ENCODE results near the gene RNF227. TPM values are rescaled to one million over a fixed set of nuclear protein-coding genes. Genes with fewer than 3 reads are reported as not detected.

Gene RNF227
- total RNA-seq, 1 donor from 2014 or later, result 5.7 TPM

DNA sequence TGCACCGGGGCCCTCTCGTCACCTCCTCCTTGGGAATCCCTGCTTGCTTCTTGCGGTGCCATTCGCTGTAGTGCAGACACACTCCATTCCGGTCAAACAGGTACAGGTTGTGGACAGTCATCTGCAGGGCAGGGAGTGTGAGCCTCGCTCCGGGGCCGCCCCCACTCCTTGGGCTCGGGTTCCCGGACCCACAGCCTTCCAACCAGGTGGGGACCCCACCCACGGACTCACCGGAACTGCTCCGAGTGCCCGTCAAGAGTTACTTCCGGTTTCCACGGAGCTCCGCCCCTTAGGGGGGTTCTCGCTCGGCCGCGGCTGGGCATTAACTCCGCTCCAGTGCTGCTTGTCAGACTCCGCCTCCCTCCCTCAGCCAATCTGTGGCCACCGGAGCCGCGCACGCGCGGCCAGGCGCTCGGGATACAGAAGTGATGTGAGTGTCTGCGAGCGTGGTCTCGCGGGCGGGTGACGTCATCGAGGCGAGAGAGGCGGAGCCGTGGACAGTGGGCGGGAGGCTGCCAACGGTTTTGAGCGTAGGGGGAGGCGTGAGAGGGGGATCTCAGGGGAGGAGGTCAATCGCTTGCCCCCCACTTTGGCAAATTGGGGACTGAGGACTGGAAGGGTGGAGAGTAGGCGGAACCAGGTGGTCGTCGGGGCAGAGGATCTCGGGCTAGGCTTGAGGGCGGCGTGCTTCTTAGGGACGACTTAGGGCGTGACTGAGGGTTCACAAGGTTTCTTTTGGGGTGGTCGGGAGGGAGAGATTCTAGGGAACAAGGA lies 15.8 kb upstream of the RNF227 start, which contains the start of the genes CNTROB and TRAPPC1:
TSS of gene CNTROB (plus strand) at position 498 of the 774 bp plus-strand sequence. CDS start 874 bp downstream, outside the sequence.
TSS of gene TRAPPC1 (minus strand) at position 238 of the 774 bp plus-strand sequence. CDS start at position 121, 117 bp downstream.
- intact Hi-C loops (cut with DNase I), result no loop called here

DNA sequence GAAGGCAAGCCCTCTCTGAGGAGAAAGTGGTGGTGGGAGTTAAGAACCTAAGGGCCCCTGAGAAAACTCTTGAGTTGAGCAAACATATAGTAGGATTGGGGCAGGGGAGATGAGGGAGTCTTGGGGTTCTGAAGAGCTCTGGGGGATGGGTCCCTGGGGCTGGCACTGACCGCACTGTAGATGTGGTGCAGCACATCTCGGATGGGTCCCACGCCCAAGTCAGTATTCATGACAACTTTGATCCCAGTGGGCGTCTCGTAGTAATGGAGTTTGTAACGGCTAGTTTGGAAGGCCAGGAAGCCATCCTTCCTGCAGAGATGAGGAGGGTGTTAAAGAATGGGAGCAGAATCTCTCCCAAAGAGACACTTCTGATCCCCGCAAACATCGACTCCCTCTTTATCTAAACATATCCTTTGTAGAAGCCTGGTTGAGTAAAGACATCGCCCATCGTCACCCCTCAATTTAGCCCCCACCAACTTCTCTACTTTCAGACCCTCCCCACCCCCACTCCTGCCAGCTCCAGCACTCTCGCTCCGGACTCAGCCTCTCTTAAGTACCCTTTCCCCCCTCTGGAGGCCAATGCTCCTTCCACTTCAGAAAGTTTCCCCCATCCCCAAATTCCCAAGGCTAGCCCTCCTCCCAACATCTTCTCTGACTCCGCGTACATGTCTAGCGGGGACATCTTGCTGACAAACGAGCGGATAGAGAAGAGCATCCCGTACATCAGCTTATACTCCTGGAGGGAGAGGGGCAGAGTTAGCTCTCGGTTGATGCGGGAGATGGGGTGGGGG lies 14.9 kb upstream of the RNF227 start:
- peak; percentile 53 for DNase-seq (ENCODE audit: low spot score)
- no peak for ATAC-seq
- intact Hi-C loops (cut with DNase I), result no loop called here

More for the DNA sequence above, 15.8 kb upstream of the RNF227 start, which contains the start of the genes CNTROB and TRAPPC1:
- DNase-seq (ENCODE audit: low spot score) (peak; percentile 100), ATAC-seq (peak; percentile 98)

DNA sequence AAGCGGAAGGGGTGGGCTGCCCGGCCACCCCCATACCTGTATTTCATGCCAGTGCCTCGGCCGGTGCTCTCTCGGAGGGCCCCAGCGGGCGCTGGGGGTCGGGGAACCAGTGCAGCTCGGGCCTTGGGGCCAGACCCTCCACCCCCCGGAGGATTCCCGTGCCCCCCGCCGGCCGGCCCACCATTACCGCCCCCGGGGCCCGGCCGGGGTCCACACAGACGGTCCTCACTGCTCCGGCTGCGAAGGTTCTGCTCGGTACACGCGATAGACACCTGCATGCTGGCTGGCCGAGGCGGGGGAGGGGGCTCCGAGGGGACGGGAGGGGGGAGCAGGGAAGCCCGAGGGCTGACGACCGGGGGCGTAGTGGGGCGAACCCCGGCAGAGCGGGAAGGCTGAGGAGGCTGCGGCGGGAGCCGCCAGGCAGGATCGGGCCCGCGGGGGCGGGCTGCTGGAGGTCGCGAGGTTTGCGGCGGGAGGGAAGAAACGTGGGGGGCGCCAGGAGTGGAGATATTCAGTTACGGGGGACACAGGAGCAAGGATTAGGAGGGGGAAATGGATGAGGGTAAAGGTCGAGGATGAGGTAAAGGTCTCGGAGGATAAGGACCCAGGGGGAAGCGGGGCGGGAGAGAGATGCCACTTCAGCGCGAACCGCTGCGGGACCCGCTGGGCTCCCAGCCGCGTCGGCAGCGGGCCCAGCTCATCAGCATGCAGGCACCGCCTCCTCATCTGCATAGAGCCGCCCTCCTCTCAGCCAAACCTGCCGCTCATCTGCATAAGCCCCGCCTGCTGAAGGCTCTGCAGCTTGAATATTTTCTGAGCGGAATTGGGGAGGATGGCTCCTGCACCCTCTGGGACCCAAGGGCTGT lies 13.3 kb upstream of the RNF227 start, which contains the start of gene KCNAB3:
TSS of gene KCNAB3 (minus strand) at position 699 of the 866 bp plus-strand sequence. CDS start at position 278, 421 bp downstream.
- DNase-seq (ENCODE audit: low spot score) (peak; percentile 64), ATAC-seq (no peak)
- intact Hi-C loops (cut with DNase I), result no loop called here

DNA sequence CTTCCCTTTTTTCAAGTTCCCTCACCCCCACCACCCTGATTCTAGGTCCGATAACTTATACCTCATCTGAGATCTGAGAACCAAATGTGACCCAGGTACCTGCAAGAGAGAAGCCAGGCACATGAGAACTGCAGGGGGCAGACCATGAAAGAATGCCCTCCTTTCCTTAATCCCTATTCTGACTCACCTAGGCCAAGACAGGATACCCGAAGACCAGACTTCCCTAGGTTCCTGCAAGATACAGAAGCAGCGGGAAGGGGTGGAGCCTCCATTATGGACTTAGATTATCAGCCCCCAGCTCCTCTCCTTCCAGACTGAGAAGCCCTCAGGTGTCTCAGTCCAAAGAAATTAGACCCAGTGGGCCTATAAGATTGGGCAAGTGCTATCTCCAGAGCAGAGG lies 11.5 kb upstream of the RNF227 start:
- DNase-seq (ENCODE audit: low spot score) (no peak), ATAC-seq (no peak)
- intact Hi-C loops (cut with DNase I), result no loop called here

DNA sequence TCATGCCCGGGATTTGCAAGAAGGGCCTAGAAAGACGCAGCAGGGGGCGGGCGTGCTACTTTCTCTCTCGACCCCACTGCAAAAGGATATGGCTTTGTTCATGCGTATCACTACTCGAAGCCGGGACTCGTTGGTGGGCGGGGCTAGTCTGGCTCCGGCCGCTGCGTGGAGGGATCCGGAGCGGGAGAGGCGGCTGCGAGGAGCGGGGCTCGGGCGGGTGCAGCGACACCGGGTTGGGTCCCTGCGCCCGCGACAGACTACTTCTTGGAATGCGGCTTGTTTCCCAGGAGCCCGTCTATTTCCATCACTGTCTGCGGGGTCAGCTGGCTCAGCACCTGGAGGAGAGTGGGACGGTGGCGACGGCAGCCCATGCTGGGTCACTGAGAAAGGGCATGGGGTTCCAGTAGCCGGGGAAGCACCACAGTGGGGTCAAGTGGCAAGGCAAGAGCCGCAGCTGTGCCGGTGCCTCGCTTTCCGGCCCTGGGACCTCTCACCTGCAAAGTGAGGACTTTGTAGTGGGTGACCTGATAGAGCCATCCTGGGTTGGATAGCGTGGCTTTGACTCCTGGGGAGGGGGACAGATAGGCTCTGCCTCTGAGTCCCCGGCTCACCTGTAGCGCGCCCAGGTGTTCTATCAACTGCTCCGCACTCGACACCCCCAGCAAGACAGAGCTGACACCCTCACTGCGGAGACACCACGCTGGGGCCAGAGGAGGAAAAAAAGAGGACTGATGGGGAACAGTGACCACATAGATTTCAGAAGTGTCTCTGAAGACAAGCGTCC lies 6.9 kb upstream of the RNF227 start:
- ATAC-seq (peak; percentile 96), DNase-seq (ENCODE audit: low spot score) (peak; percentile 93)
- intact Hi-C loops (cut with DNase I), result no loop called here

GRCh38 chr17:7922269-7922844 lies 6.3 kb upstream of the RNF227 start:
- peak; percentile 29 for ATAC-seq
- DNase-seq (ENCODE audit: low spot score), result no peak
- intact Hi-C loops (cut with DNase I), result no loop called here

DNA sequence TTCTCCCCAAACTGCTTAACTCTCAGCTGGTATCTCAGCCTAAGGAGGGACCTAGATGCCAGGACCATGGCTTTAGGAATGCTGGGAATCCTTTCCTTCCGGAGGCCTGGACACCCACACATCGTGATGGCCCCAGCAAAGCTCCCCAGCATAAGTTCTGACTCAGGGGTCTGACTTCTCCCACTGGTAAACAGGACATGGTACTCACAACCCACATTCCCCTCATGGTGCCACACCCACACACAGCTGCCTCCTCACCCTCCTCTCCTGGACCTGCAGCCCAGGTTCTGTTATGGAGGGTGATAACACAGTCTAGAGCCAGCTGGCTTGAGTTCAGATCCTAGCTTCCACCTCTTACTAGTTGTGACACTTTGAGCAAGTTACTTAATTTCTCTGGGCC lies 719 bp upstream of the RNF227 start:
- DNase-seq (ENCODE audit: low spot score) (no peak), ATAC-seq (no peak)
- intact Hi-C loops (cut with DNase I), result no loop called here

- ATAC-seq (no peak), DNase-seq (ENCODE audit: low spot score) (no peak)
- intact Hi-C loops (cut with DNase I), result no loop called here
Observed at GRCh38 chr17:7916385-7916682, 245 bp upstream of the RNF227 start.

- ATAC-seq (peak; percentile 40), DNase-seq (ENCODE audit: low spot score) (no peak)
- intact Hi-C loops (cut with DNase I), result no loop called here
Observed at GRCh38 chr17:7915179-7915610, 894 bp downstream of the RNF227 start.

- intact Hi-C loops (cut with DNase I), result loop anchor here (5.0 kb wide), 1 partner anchor 79 kb away; no protein-coding TSS in a partner anchor
- DNase-seq (ENCODE audit: low spot score) (no peak), ATAC-seq (peak; percentile 17)
Observed at GRCh38 chr17:7912927-7913524, 3.1 kb downstream of the RNF227 start.

GRCh38 chr17:7911116-7911515 lies 5.0 kb downstream of the RNF227 start:
- ATAC-seq, result no peak
- intact Hi-C loops (cut with DNase I), result loop anchor here (5.0 kb wide), 1 partner anchor 81 kb away; no protein-coding TSS in a partner anchor
- DNase-seq (ENCODE audit: low spot score), result no peak

GRCh38 chr17:7910711-7911110 lies 5.4 kb downstream of the RNF227 start:
- DNase-seq (ENCODE audit: low spot score), result no peak
- no peak for ATAC-seq
- intact Hi-C loops (cut with DNase I), result loop anchor here (5.0 kb wide), 1 partner anchor 82 kb away; no protein-coding TSS in a partner anchor

GRCh38 chr17:7910281-7910680 lies 5.8 kb downstream of the RNF227 start:
- ATAC-seq (no peak), DNase-seq (ENCODE audit: low spot score) (no peak)
- intact Hi-C loops (cut with DNase I), result loop anchor here (5.0 kb wide), 1 partner anchor 82 kb away; no protein-coding TSS in a partner anchor

DNA sequence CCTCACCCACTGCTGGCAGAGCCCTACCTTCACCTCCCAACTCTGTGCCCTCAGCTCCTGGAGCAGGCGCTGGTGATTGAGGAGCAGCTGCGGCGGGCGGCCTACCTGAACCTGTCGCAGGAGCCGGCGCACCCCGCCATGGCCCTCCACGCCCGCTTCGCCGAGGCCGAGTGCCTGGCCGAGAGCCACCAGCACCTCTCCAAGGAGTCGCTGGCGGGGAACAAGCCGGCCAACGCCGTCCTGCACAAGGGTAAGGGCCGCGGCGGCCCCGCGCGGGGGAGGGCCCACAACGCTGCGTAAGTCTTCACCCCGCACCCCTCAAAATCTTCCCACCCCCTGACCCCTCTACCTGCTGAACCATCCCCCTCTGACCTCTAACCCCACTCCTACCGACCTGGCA lies 7.0 kb downstream of the RNF227 start:
- DNase-seq (ENCODE audit: low spot score) (no peak), ATAC-seq (no peak)
- intact Hi-C loops (cut with DNase I), result no loop called here

- no peak for DNase-seq (ENCODE audit: low spot score)
- intact Hi-C loops (cut with DNase I), result no loop called here
- ATAC-seq, result no peak
Observed at GRCh38 chr17:7903154-7904103, 12.7 kb downstream of the RNF227 start.

- ATAC-seq, result peak; percentile 74
- intact Hi-C loops (cut with DNase I), result no loop called here
- DNase-seq (ENCODE audit: low spot score), result no peak
Observed at GRCh38 chr17:7897773-7898172, 18.3 kb downstream of the RNF227 start.

All from sciatic nerve (tissue), 2 donors.